Posterior cingulate gyrus (tissue), 11 donors: ENCODE results near the gene CALN1.
A peak's percentile ranks its signal among the peaks of the same experiment; 100 is the strongest.

Source experiments
- DNase-seq, 10 donors: peaks; one replicate each; pipeline versions ENCODE4 v3.0.0 to v3.0.0-alpha.2; 2020 to 2021; ENCODE audit warnings: mixed read lengths in 3 of 10
- intact Hi-C: fragments of 100-400 bp; cut with DNase I; formaldehyde crosslinking; loops from one replicate; pipeline ENCODE4 v1.15.1; 2023

CALN1 gene

DNA sequence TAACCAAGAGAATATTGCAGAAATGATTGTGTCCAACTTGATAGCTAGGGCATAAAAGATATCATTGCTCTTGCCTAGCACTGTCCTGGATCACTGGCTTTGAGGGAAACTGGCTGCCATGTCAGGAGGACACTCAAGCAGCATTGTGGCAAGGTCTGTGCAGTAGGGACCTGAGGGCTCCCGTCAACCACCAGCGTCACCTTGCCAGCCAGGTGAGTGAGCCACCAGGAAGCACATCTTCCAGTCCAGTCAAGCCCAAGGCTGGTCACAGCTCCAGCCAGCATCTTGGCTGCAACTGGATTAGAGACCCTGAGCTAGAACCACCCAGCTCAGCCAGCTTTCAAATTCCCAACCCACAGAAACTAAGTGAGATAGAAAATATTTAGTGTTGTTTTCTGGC, 392.7 kb downstream of the CALN1 start:
- intact Hi-C loops = no loop called here

DNA sequence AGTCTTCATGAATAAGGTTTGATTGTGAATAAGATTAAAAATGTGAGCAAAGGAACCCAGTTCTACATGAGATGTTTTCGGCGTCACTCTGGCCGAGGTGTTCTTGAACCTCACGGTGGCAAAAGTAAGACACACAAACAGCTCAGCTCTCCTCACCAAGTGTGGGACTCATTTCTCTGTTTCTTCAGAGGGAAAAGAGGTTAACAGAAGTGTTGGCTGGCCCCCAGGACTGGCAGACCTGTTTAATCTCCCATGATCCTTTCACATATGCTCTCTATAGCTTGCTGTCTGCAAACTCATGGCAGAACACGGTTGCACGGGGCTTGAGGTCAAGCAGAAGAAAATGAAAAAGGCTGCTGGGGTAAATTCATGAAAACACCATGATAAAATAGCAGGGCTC, 394.4 kb downstream of the CALN1 start:
- intact Hi-C loops = no loop called here
- DNase-seq = no peak

More for the DNA sequence above, 392.7 kb downstream of the CALN1 start:
- no peak for DNase-seq

DNA sequence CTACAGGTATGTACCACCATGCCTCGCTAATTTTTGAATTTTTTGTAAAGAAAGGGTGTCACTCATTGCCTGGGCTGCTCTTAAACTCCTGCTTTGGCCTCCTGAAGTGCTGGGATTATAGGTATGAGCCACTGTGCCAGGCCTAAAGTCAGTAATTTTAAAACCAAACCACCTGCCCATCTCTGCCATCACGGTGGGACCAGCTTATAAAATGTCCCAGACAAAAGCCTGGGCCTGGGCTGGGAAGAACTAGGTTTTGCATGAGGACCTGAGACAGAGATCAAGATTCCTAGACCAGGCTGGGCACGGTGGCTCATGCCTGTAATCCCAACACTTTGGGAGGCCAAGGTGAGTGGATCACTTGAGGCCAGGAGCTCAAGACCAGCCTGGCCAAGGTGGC, 395.6 kb downstream of the CALN1 start:
- intact Hi-C loops = no loop called here
- DNase-seq = no peak

DNA sequence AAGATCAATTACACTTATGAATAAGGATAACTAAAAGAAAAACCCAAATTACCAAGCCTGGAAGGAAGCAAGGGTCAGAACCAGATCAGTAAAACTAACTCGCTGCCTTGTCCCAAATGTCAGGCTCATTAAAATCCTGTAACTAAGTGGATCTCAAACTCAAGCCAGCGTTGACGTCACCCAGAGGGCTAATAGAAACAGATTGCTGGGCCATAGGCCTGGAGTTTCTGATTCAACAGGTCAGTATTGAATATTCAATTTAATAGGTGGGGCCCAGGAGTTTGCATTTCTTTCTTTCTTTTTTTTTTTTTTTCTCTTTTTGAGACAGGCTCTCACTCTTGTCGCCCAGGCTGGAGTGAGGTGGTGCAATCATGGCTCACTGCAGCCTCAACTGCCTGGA, 397.0 kb downstream of the CALN1 start:
- intact Hi-C loops = no loop called here
- DNase-seq = no peak

GRCh38 chr7:72007018-72007417, 405.1 kb downstream of the CALN1 start:
- intact Hi-C loops = no loop called here
- no peak for DNase-seq

DNA sequence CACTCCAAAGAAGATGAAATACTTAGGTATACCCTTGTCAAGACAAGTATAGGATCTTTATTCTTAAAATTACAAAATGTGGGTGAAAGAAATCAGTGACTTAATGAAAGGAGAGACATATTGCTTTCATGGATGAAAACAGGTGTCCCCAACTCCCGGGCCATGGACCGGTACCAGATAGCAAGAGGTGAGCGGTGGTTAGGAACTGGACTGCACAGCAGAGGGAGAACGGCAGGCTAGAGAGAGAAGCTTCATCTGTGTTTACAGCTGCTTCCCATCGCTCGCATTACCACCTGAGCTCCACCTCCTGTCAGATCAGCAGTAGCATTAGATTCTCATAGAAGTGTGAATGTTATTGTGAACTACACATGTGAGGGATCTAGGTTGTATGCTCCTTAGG, 408.9 kb downstream of the CALN1 start:
- DNase-seq = no peak
- intact Hi-C loops = no loop called here

GRCh38 chr7:71996141-71996540, 416.0 kb downstream of the CALN1 start:
- no peak for DNase-seq
- intact Hi-C loops = no loop called here

DNA sequence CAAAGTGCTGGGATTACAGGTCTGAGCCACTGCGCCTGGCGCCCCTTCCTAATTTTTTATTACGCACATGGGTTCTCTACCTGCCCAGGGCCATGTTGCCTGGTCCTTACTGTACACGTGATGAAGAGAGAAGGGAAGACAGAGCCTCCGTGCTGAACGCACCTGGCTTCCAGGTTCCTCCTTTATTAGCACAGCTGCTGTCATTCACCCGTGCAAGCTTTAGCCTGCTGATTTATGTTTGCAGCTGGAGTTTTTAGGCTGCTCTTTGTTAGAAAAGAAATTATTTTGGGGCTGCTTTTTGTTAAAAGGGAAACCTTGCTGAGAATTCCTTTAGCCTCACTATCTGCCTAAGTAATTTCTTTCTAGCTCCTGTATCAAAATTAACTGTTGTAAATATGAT, 417.0 kb downstream of the CALN1 start:
- intact Hi-C loops = no loop called here
- DNase-seq = no peak

- intact Hi-C loops = no loop called here
- DNase-seq = no peak
Observed at GRCh38 chr7:71991586-71991985, 420.6 kb downstream of the CALN1 start.

DNA sequence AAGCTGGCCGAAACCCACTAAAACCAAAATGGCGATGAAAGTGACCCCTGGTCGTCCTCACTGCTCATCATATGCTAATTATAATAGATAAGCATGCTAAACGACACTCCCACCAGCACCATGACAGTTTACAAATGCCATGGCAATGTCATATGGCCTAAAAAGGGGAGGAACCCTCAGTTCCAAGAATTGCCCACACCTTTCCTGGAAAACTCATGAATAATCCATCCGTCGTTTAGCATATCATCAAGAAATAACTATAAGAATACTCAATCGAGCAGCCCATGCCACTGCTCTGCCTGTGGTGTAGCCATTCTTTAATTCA, 422.0 kb downstream of the CALN1 start:
- DNase-seq = no peak
- intact Hi-C loops = no loop called here

- intact Hi-C loops = no loop called here
- DNase-seq = no peak
Observed at GRCh38 chr7:71988201-71988600, 423.9 kb downstream of the CALN1 start.

DNA sequence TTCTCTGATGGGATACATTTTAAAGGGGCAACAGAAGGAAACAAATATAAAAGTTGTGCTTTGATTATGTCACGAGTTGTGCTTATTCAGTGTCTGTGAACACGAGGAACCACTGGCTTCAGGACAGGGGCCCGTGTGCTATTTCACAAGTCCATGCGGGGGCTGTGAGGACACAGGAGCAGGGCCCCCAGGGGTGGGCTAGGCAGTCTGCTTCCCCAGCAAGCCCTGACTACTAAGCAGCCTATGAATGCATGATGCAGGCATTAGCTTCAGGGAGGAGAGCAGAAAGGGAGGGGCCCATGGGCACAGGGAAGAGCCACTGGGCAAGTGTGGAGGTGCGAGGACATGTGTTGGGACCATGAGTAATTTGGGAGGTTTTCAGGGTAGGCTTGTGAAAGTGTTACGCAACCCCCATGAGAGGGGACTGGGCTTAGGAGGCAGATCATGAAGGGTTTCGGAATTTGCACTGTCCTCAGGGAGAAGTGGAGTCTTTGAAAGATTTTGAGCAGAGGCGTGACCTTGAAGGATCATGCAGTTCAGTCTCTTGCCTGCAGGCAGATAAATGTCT, 424.9 kb downstream of the CALN1 start:
- DNase-seq = no peak
- intact Hi-C loops = no loop called here

DNA sequence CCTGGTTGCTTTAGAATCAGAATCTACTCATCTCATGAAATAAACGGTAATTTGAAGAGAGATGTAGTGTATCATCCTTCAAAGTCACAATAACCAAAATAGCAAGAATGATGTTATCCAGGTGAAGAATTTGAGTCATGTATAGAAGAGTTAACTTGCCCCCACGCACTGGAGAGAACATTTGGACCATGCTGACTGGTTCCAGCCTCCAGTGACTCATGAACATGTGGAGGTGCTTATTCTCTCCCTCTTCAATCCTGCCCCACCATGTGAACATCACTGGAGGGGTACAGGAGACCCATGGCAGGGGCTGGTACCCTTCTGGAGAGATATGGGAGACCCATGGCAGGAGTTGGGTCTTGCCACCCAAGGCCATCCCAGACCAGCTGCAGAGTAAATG, 427.8 kb downstream of the CALN1 start:
- intact Hi-C loops = no loop called here
- DNase-seq = no peak

DNA sequence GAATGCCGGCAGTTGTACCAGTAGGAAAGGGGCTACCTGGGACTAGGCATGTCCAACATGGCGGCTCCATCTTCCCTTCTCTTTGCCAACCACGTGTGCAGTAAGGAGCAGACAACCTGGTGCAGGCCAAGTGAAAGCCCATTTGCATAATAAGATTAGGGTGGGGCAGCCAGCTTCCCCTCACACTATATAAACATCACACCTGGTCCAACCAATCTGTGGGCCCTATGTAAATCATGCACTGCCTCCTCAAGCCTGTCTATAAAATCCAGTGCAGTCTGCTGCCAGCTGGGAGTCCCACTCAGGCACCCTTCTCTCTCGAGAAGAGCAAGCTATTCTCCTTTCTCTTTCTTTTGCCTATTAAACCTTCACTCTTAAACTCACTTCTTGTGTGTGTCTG, 429.3 kb downstream of the CALN1 start:
- DNase-seq = no peak
- intact Hi-C loops = no loop called here

DNA sequence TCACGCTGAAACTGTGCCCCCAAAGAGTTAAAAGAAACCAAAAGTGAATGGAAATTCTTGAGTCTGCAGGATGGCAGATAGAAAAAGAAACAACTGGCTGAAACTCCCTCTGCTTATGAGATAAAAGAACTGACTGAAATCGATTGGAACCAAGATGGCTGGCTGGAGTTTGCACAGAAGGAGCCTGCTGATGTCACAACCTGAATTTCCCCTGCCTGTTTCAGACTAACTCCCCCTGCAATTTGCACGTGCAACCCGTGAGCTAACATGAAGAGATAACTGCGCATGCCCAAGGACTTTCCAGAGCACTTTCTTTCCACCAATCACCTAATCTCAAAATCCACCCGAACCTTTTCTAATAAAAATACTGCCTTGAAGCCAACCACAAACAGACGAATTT, 435.5 kb downstream of the CALN1 start:
- intact Hi-C loops = no loop called here
- DNase-seq = no peak

GRCh38 chr7:71974611-71975010, 437.5 kb downstream of the CALN1 start:
- intact Hi-C loops = no loop called here
- DNase-seq = peak in 1 of 10 donors; percentile 72

DNA sequence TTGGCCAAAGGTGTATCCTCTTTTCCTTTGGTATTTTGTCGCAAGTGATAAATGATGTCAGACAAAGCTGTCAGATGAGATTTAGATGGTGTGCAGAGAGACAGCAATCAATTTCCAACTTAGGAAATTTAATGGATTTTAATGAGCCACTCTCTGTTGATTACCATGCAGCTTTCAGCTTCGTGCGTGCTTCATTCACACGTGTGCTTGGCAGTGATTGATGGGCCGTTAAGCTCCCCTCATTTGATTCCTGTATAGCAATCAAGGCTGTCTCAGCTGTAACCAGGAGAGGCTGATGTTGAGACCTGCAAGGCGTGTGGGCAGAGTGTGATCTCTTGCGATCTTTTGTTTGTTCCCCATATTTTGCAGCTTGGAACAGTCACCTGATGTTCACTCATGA, 439.6 kb downstream of the CALN1 start:
- peak in 1 of 10 donors; percentile 26 for DNase-seq
- intact Hi-C loops = no loop called here

GRCh38 chr7:71970725-71971124, 441.4 kb downstream of the CALN1 start:
- intact Hi-C loops = no loop called here
- no peak for DNase-seq

DNA sequence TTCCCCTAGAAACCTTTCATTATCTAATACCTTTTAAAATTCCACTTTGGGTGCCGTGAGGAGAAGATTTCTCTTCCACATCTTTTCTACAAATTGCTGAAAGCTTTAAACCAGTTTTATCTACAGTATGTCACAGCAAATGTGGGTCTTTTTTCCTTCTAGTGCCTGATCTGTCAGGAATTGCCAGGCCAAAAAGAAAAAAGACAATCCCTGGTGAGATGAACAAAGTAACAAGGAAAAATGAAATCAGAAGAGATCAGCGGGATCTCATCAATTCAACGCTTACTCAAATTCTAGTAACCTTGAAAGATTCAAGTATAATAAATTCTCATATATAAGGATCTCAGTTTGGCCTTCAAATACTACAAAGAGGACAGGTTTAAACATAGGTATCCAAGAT, 449.5 kb downstream of the CALN1 start:
- no peak for DNase-seq
- intact Hi-C loops = no loop called here

- intact Hi-C loops = no loop called here
- DNase-seq = no peak
Observed at GRCh38 chr7:71961283-71961682, 450.9 kb downstream of the CALN1 start.

- DNase-seq = peak in 1 of 10 donors; percentile 83
- intact Hi-C loops = no loop called here
Observed at GRCh38 chr7:71942115-71942514, 470.0 kb downstream of the CALN1 start.

- intact Hi-C loops = no loop called here
- DNase-seq = no peak
Observed at GRCh38 chr7:71937840-71938371, 474.2 kb downstream of the CALN1 start.

GRCh38 chr7:71935674-71936073, 476.5 kb downstream of the CALN1 start:
- no peak for DNase-seq
- intact Hi-C loops = no loop called here
